WTC11 (cell line): Measurements from ENCODE around the gene GRIN1. TPM values are rescaled to one million over a fixed set of nuclear protein-coding genes. Genes with fewer than 3 reads are reported as not detected.

Experiments
- ATAC-seq: fragments of 200-7000 bp; cut with Tn5 transposase; 2 replicates; pipeline ENCODE4 v1.10.0; 2021; ENCODE audit warnings: mild to moderate bottlenecking, moderate library complexity
- CTCF ChIA-PET: fragments of 300-600 bp; sonication (Branson Sonifier 250); formaldehyde crosslinking; loops from one replicate; lab custom pipeline; 2021; ENCODE audit warnings: antibody characterized with exemption; lab: Charles Lee
- POLR2A ChIA-PET: fragments of 350-600 bp; sonication (Branson Sonifier 250); formaldehyde crosslinking; loops from one replicate; lab custom pipeline; 2021; ENCODE audit warnings: antibody characterized with exemption; lab: Charles Lee
- DNase-seq: peaks from one replicate; pipeline ENCODE4 v3.0.0; 2021; ENCODE audit warnings: low spot score
- H3K27ac Mint-ChIP-seq: 2 replicates; pipeline ENCODE4 v1.8.0; 2021; ENCODE audit warnings: mixed read lengths
- H3K27me3 Mint-ChIP-seq: 2 replicates; pipeline ENCODE4 v1.8.0; 2021; ENCODE audit warnings: low read depth, mild to moderate bottlenecking, moderate library complexity, mixed read lengths
- H3K36me3 Mint-ChIP-seq: 2 replicates; pipeline ENCODE4 v1.8.0; 2021; ENCODE audit warnings: mixed read lengths
- H3K4me1 Mint-ChIP-seq: 2 replicates; pipeline ENCODE4 v1.8.0; 2022; ENCODE audit warnings: mixed read lengths
- H3K4me3 Mint-ChIP-seq: 2 replicates; pipeline ENCODE4 v1.8.0; 2021; ENCODE audit warnings: mild to moderate bottlenecking, moderate library complexity, mixed read lengths
- H3K9me3 Mint-ChIP-seq: 2 replicates; pipeline ENCODE4 v1.8.0; 2021; ENCODE audit warnings: mixed read lengths
- ATF3 ChIP-seq: sonication (generic); formaldehyde crosslinking; conservative IDR thresholded peaks from 2 replicates; pipeline ENCODE4 v1.8.1; 2022; ENCODE audit warnings: mild to moderate bottlenecking, missing genetic modification reagents
- ESRRA ChIP-seq: sonication (generic); formaldehyde crosslinking; IDR thresholded peaks from 2 replicates; pipeline ENCODE4 v1.8.1; 2022; ENCODE audit warnings: mild to moderate bottlenecking, missing genetic modification reagents, borderline replicate concordance
- FOXK1 ChIP-seq: sonication (generic); formaldehyde crosslinking; IDR thresholded peaks from 2 replicates; pipeline ENCODE4 v1.8.0; 2022; ENCODE audit warnings: mild to moderate bottlenecking, moderate library complexity, missing genetic modification reagents
- HMGA2 ChIP-seq: fragments of 250-450 bp; sonication (Bioruptor Pico); IDR thresholded peaks from 2 replicates; pipeline ENCODE4 v1.4.0; 2021; ENCODE audit warnings: mild to moderate bottlenecking, moderate library complexity
- MAX ChIP-seq: sonication (generic); formaldehyde crosslinking; IDR thresholded peaks from 2 replicates; pipeline ENCODE4 v1.8.0; 2022; ENCODE audit warnings: mild to moderate bottlenecking, missing genetic modification reagents
- NR2C2 ChIP-seq: sonication (generic); formaldehyde crosslinking; IDR thresholded peaks from 2 replicates; pipeline ENCODE4 v1.8.0; 2022; ENCODE audit warnings: mild to moderate bottlenecking, missing genetic modification reagents
- OVOL2 ChIP-seq: fragments of 250-450 bp; sonication (Bioruptor Pico); IDR thresholded peaks from 2 replicates; pipeline ENCODE4 v1.9.0; 2021; ENCODE audit warnings: mild to moderate bottlenecking, borderline replicate concordance
- RELA ChIP-seq: sonication (generic); formaldehyde crosslinking; IDR thresholded peaks from 2 replicates; pipeline ENCODE4 v1.8.1; 2022; ENCODE audit warnings: missing genetic modification reagents, mild to moderate bottlenecking, borderline replicate concordance
- SMAD3 ChIP-seq: sonication (generic); formaldehyde crosslinking; IDR thresholded peaks from 2 replicates; pipeline ENCODE4 v1.8.0; 2022; ENCODE audit warnings: missing genetic modification reagents, mild to moderate bottlenecking, borderline replicate concordance
- STAT6 ChIP-seq: sonication (generic); formaldehyde crosslinking; conservative IDR thresholded peaks from 2 replicates; pipeline ENCODE4 v1.8.1; 2023; ENCODE audit warnings: mild to moderate bottlenecking, low read depth, missing genetic modification reagents, moderate library complexity
- ZNF219 ChIP-seq: sonication (generic); formaldehyde crosslinking; IDR thresholded peaks from 2 replicates; pipeline ENCODE4 v1.8.0; 2023; ENCODE audit warnings: missing genetic modification reagents, mild to moderate bottlenecking, borderline replicate concordance
- ZNF263 ChIP-seq: sonication (generic); formaldehyde crosslinking; IDR thresholded peaks from 2 replicates; pipeline ENCODE4 v1.8.1; 2022; ENCODE audit warnings: low read depth, mild to moderate bottlenecking, moderate library complexity, missing genetic modification reagents
- total RNA-seq: library from RNA; stranded (reverse); gene quantifications from 3 replicates; pipeline ENCODE4 v1.2.3, GENCODE V29; 2021
- TF ChIP-seq, protein P1 (sequence below): fragments of 250-450 bp; sonication (Bioruptor Pico); IDR thresholded peaks from 2 replicates; pipeline ENCODE4 v1.9.0; 2021; ENCODE audit warnings: mild to moderate bottlenecking, borderline replicate concordance
- TF ChIP-seq, protein P2 (sequence below): sonication (generic); formaldehyde crosslinking; IDR thresholded peaks from 2 replicates; pipeline ENCODE4 v1.8.1; 2022; ENCODE audit warnings: low read depth, missing genetic modification reagents, borderline replicate concordance
- TF ChIP-seq, protein P3 (sequence below): sonication (generic); formaldehyde crosslinking; IDR thresholded peaks from 2 replicates; pipeline ENCODE4 v1.8.1; 2023; ENCODE audit warnings: mild to moderate bottlenecking, missing genetic modification reagents

Gene GRIN1
- total RNA-seq, 1 experiment from 2014 or later: 4.1 TPM

GRCh38 chr9:137187386-137187785 is 48.4 kb downstream of the GRIN1 start:
- ChIA-PET POLR2A (interaction anchor here (0.6 to 2.0 kb wide), 2 partner anchors 13 to 16 kb away, joined by 6 to 13 read pairs; partner anchors contain the start of gene TPRN), CTCF (interaction anchor here (1.0 to 1.8 kb wide), 3 partner anchors 11 to 58 kb away, joined by 3 to 6 read pairs (median 5); no protein-coding TSS in a partner anchor)
- peak overlapping the region; percentile 86 for H3K27ac Mint-ChIP-seq

GRCh38 chr9:137188086-137188489 is 49.1 kb downstream of the GRIN1 start:
- CTCF ChIA-PET: interaction anchor here (0.6 to 3.2 kb wide), 10 partner anchors 11 to 404 kb away, joined by 3 to 24 read pairs (median 6); partner anchors contain the start of genes CYSRT1, RNF224 and TPRN
- H3K4me3 Mint-ChIP-seq: peak overlapping the region; percentile 91
- POLR2A ChIA-PET: interaction anchor here (0.6 to 2.0 kb wide), 2 partner anchors 13 to 15 kb away, joined by 6 to 13 read pairs; partner anchors contain the start of gene TPRN
- peaks cover 6% of the 10 kb centered on the region for H3K36me3 Mint-ChIP-seq
- DNase-seq (no peak), ATAC-seq (peak; percentile 4; the same call in 1 of the 2 replicates)
- no peaks in the 10 kb centered on the region; the same call in 1 of the 2 replicates for H3K27me3 Mint-ChIP-seq
- peak; percentile 64 for TF ChIP-seq SMAD3 (CRISPR knock-in tag)
- no peak for TF ChIP-seq NR2C2 (CRISPR knock-in tag)
- TF ChIP-seq ZNF219 (CRISPR knock-in tag): no peak
- H3K4me1 Mint-ChIP-seq: peaks cover 20% of the 10 kb centered on the region
- H3K27ac Mint-ChIP-seq: peak overlapping the region; percentile 86
- H3K9me3 Mint-ChIP-seq: no peaks in the 10 kb centered on the region

More at GRCh38 chr9:137187386-137187785, 48.4 kb downstream of the GRIN1 start:
- no peak for TF ChIP-seq ZNF263 (CRISPR knock-in tag)
- TF ChIP-seq, protein P1, sequence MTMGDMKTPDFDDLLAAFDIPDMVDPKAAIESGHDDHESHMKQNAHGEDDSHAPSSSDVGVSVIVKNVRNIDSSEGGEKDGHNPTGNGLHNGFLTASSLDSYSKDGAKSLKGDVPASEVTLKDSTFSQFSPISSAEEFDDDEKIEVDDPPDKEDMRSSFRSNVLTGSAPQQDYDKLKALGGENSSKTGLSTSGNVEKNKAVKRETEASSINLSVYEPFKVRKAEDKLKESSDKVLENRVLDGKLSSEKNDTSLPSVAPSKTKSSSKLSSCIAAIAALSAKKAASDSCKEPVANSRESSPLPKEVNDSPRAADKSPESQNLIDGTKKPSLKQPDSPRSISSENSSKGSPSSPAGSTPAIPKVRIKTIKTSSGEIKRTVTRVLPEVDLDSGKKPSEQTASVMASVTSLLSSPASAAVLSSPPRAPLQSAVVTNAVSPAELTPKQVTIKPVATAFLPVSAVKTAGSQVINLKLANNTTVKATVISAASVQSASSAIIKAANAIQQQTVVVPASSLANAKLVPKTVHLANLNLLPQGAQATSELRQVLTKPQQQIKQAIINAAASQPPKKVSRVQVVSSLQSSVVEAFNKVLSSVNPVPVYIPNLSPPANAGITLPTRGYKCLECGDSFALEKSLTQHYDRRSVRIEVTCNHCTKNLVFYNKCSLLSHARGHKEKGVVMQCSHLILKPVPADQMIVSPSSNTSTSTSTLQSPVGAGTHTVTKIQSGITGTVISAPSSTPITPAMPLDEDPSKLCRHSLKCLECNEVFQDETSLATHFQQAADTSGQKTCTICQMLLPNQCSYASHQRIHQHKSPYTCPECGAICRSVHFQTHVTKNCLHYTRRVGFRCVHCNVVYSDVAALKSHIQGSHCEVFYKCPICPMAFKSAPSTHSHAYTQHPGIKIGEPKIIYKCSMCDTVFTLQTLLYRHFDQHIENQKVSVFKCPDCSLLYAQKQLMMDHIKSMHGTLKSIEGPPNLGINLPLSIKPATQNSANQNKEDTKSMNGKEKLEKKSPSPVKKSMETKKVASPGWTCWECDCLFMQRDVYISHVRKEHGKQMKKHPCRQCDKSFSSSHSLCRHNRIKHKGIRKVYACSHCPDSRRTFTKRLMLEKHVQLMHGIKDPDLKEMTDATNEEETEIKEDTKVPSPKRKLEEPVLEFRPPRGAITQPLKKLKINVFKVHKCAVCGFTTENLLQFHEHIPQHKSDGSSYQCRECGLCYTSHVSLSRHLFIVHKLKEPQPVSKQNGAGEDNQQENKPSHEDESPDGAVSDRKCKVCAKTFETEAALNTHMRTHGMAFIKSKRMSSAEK (CRISPR knock-in tag): no peak
- TF ChIP-seq FOXK1 (CRISPR knock-in tag): no peak
- no peak for TF ChIP-seq MAX
- ATAC-seq: no peak
- Mint-ChIP-seq H3K9me3 (no peaks in the 10 kb centered on the region), H3K36me3 (peaks cover 6% of the 10 kb centered on the region), H3K27me3 (no peaks in the 10 kb centered on the region; the same call in 1 of the 2 replicates), H3K4me1 (peaks cover 20% of the 10 kb centered on the region), H3K4me3 (peak overlapping the region; percentile 91)
- no peak for DNase-seq

DNA sequence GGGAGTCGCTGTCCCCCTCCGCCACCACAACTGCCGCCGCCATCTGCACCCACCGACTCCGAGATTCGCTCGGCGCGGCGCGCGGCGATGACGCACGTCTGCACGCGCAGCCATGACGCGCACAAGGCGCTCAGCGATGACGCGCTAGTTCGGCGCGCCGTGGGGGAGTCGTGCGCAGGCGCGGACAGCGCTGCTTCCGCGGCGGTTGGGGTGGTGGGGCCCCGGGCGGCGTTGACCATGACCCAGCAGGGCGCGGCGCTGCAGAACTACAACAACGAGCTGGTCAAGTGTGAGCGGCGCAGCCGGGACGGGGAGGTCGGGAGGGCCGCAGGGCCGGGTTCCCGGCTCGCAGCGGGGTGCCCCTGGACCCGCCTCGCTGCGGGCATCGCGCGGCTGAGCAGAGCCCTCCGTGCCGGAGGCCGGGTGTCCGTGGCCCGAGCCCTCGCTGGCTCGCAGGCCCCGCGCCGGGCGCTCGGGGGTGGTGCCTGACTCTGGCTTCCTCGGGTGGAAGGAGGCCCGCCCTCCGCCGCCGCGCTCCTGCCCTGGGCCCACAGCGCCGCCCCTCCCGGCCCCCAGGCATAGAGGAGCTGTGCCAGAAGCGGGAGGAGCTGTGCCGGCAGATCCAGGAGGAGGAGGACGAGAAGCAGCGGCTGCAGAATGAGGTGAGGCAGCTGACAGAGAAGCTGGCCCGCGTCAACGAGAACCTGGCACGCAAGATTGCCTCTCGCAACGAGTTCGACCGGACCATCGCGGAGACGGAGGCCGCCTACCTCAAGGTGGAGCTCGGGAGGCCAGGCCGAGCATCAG is 49.7 kb downstream of the GRIN1 start, which contains the start of the genes ANAPC2 and SSNA1:
Gene ANAPC2 (minus strand): TSS at position 71 of the 807 bp plus-strand sequence. CDS start 28 bp downstream, at position 43.
Gene SSNA1 (plus strand): TSS at position 187 of the 807 bp plus-strand sequence. CDS start 51 bp downstream, at position 238.
- Mint-ChIP-seq H3K36me3 (peaks cover under 1% of the 10 kb centered on the region), H3K27ac (peak within 1 kb of the TSS; percentile 94), H3K4me3 (peak within 1 kb of the TSS; percentile 92), H3K9me3 (no peaks in the 10 kb centered on the region), H3K4me1 (peaks cover 20% of the 10 kb centered on the region), H3K27me3 (no peaks in the 10 kb centered on the region; the same call in 1 of the 2 replicates)
- ATAC-seq (peak; percentile 84), DNase-seq (peak; percentile 92)
- ChIA-PET POLR2A (interaction anchor here (0.7 to 2.0 kb wide), 6 partner anchors 12 to 52 kb away, joined by 3 to 13 read pairs (median 4); partner anchors contain the start of genes NDOR1, RNF224, TMEM203 and TPRN), CTCF (interaction anchor here (0.6 to 3.2 kb wide), 29 partner anchors 10 to 403 kb away, joined by 3 to 24 read pairs (median 4); partner anchors contain the start of genes CYSRT1, EXD3, NDOR1 and NPDC1)
- TF ChIP-seq OVOL2: no peak
- TF ChIP-seq MAX: peak; percentile 87; the same call in 1 of the 2 replicates
- no peak for TF ChIP-seq STAT6 (CRISPR knock-in tag)
- TF ChIP-seq, protein P2, sequence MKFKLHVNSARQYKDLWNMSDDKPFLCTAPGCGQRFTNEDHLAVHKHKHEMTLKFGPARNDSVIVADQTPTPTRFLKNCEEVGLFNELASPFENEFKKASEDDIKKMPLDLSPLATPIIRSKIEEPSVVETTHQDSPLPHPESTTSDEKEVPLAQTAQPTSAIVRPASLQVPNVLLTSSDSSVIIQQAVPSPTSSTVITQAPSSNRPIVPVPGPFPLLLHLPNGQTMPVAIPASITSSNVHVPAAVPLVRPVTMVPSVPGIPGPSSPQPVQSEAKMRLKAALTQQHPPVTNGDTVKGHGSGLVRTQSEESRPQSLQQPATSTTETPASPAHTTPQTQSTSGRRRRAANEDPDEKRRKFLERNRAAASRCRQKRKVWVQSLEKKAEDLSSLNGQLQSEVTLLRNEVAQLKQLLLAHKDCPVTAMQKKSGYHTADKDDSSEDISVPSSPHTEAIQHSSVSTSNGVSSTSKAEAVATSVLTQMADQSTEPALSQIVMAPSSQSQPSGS (CRISPR knock-in tag): no peak
- TF ChIP-seq, protein P3, sequence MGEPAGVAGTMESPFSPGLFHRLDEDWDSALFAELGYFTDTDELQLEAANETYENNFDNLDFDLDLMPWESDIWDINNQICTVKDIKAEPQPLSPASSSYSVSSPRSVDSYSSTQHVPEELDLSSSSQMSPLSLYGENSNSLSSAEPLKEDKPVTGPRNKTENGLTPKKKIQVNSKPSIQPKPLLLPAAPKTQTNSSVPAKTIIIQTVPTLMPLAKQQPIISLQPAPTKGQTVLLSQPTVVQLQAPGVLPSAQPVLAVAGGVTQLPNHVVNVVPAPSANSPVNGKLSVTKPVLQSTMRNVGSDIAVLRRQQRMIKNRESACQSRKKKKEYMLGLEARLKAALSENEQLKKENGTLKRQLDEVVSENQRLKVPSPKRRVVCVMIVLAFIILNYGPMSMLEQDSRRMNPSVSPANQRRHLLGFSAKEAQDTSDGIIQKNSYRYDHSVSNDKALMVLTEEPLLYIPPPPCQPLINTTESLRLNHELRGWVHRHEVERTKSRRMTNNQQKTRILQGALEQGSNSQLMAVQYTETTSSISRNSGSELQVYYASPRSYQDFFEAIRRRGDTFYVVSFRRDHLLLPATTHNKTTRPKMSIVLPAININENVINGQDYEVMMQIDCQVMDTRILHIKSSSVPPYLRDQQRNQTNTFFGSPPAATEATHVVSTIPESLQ: no peak
- no peak for TF ChIP-seq HMGA2 (CRISPR knock-in tag)
- TF ChIP-seq ESRRA: peak; percentile 91
- TF ChIP-seq ATF3: no peak
- TF ChIP-seq RELA (CRISPR knock-in tag): peak; percentile 85; the same call in 1 of the 2 replicates
